HCT116 (cell line): ENCODE data around the gene PACSIN2. TPM values are rescaled to one million over a fixed set of nuclear protein-coding genes. Genes with fewer than 3 reads are reported as not detected.

Source experiments
- ATAC-seq: fragments of 200-7000 bp; cut with Tn5 transposase; 2 replicates; pipeline ENCODE4 v1.9.1; 2020; ENCODE audit warnings: mild to moderate bottlenecking, moderate library complexity
- BruUV-seq: library from RNA; stranded (reverse); fragments of 400-500 nt; replicated peaks from 2 replicates; lab custom pipeline; 2021; lab: Mats Ljungman, UMichigan
- CTCF ChIA-PET: fragments of 300-600 bp; sonication (Branson Sonifier 250); formaldehyde crosslinking; loops from one replicate; lab custom pipeline; 2021; ENCODE audit warnings: antibody characterized with exemption; lab: Charles Lee
- POLR2A ChIA-PET: fragments of 300-600, 350-600 bp; sonication (Branson Sonifier 250); formaldehyde crosslinking; loops from one replicate; lab custom pipeline; 2021; ENCODE audit warnings: antibody characterized with exemption; lab: Charles Lee
- RAD21 ChIA-PET, 2 experiments: fragments of 300-600 bp; sonication (Branson Sonifier 250); formaldehyde crosslinking; loops; one replicate each; lab custom pipeline; 2023; ENCODE audit warnings: low total read pairs in 2 of 2; ENCODE audit not compliant: uncharacterized antibody in 2 of 2, unreplicated experiment in 2 of 2, low non-redundant PET in 1 of 2; lab: Charles Lee
- DNase-seq: peaks from one replicate; pipeline ENCODE4 v3.0.0-alpha.2; 2010; ENCODE audit warnings: low read depth, low spot score
- H2AFZ ChIP-seq: fragments of 200-600 bp; shearing (Covaris generic), sonication (generic); 2 replicates; pipeline ENCODE4 v1.6.1; 2017; ENCODE audit warnings: low read depth, mixed run types, mixed read lengths, antibody characterized with exemption, low read length; ENCODE audit not compliant: poor library complexity, severe bottlenecking
- H3K27ac ChIP-seq: 2 replicates; pipeline ENCODE4 v1.5.1; 2012; ENCODE audit warnings: low read depth, low read length
- H3K27me3 ChIP-seq: fragments of 200-600 bp; sonication (generic); 2 replicates; pipeline ENCODE4 v1.6.1; 2016; ENCODE audit warnings: mixed run types, low read length, mixed read lengths; ENCODE audit not compliant: insufficient read depth
- H3K36me3 ChIP-seq, 2 experiments: fragments of 200-500 bp in 1 of 2; fragments of 200-600 bp in 1 of 2; sonication (Bioruptor generic) in 1 of 2; sonication (generic) in 1 of 2; 2 replicates each; pipeline versions ENCODE4 v1.5.1 to v1.6.1; 2014 to 2016; ENCODE audit warnings: low read length in 2 of 2, inconsistent platforms in 1 of 2, mixed read lengths in 1 of 2, mixed run types in 1 of 2; ENCODE audit not compliant: insufficient read depth in 2 of 2, control insufficient read depth in 1 of 2
- H3K4me1 ChIP-seq, 2 experiments: fragments of 200-600 bp in 1 of 2; sonication (generic) in 1 of 2; 2 replicates each; pipeline versions ENCODE4 v1.5.1 to v1.6.1; 2012 to 2017; ENCODE audit warnings: low read length in 2 of 2, inconsistent platforms in 1 of 2, mild to moderate bottlenecking in 1 of 2, mixed read lengths in 1 of 2, mixed run types in 1 of 2, moderate library complexity in 1 of 2; ENCODE audit not compliant: insufficient read depth in 2 of 2, control insufficient read depth in 1 of 2
- H3K4me2 ChIP-seq: fragments of 200-600 bp; sonication (generic); 2 replicates; pipeline ENCODE4 v1.6.1; 2017; ENCODE audit warnings: mixed run types, low read length, mixed read lengths
- H3K4me3 ChIP-seq, 2 experiments: fragments of 200-600 bp in 1 of 2; sonication (generic) in 1 of 2; replicated peaks in 1 of 2; 2 replicates each; pipeline ENCODE4 v1.5.1; 2011 to 2016; ENCODE audit warnings: low read length in 2 of 2, control low read depth in 1 of 2, low read depth in 1 of 2, mild to moderate bottlenecking in 1 of 2, mixed read lengths in 1 of 2, mixed run types in 1 of 2
- H3K79me2 ChIP-seq: fragments of 200-600 bp; sonication (generic); 2 replicates; pipeline ENCODE4 v1.6.1; 2017; ENCODE audit warnings: mild to moderate bottlenecking, mixed run types, low read length, moderate library complexity, mixed read lengths; ENCODE audit not compliant: insufficient read depth
- H3K9ac ChIP-seq: fragments of 200-600 bp; sonication (generic); 2 replicates; pipeline ENCODE4 v1.6.1; 2016; ENCODE audit warnings: low read length, mixed read lengths
- H3K9me2 ChIP-seq: fragments of 200-600 bp; sonication (generic), shearing (Covaris generic); 2 replicates; pipeline ENCODE4 v1.6.1; 2017; ENCODE audit warnings: mixed run types, mild to moderate bottlenecking, moderate library complexity; ENCODE audit not compliant: insufficient read depth
- H3K9me3 ChIP-seq, 2 experiments: fragments of 200-500 bp in 1 of 2; fragments of 200-600 bp in 1 of 2; sonication (Bioruptor generic) in 1 of 2; sonication (generic) in 1 of 2; 2 replicates each; pipeline ENCODE4 v1.6.1; 2014 to 2017; ENCODE audit warnings: low read length in 2 of 2, mixed read lengths in 2 of 2, inconsistent platforms in 1 of 2, low read depth in 1 of 2, mild to moderate bottlenecking in 1 of 2, mixed run types in 1 of 2, moderate library complexity in 1 of 2; ENCODE audit not compliant: control insufficient read depth in 1 of 2, insufficient read depth in 1 of 2
- H4K20me1 ChIP-seq: fragments of 200-600 bp; sonication (generic), shearing (Covaris generic); 2 replicates; pipeline ENCODE4 v1.6.1; 2017; ENCODE audit warnings: mixed run types, mild to moderate bottlenecking, moderate library complexity; ENCODE audit not compliant: insufficient read depth
- ATF3 ChIP-seq: IDR thresholded peaks from 2 replicates; pipeline ENCODE4 v1.6.1; 2012
- CBX3 ChIP-seq: IDR thresholded peaks from 2 replicates; pipeline ENCODE4 v1.6.1; 2012; ENCODE audit warnings: low read depth
- CEBPB ChIP-seq: IDR thresholded peaks from 2 replicates; pipeline ENCODE4 v1.6.1; 2012; ENCODE audit warnings: low read depth
- CTCF ChIP-seq, 3 experiments: fragments of 200-600 bp in 1 of 3; sonication (generic) in 1 of 3; IDR thresholded peaks in 2 of 3; conservative IDR thresholded peaks in 1 of 3; 2 replicates each; pipeline ENCODE4 v1.5.1; 2012 to 2017; ENCODE audit warnings: low read depth in 2 of 3, low read length in 2 of 3, antibody characterized with exemption in 1 of 3, borderline replicate concordance in 1 of 3, control low read depth in 1 of 3, mild to moderate bottlenecking in 1 of 3, mixed read lengths in 1 of 3, mixed run types in 1 of 3, moderate library complexity in 1 of 3; ENCODE audit not compliant: insufficient read depth in 1 of 3
- EGR1 ChIP-seq: IDR thresholded peaks from 2 replicates; pipeline ENCODE4 v1.6.1; 2012; ENCODE audit warnings: low read depth
- EZH2phosphoT487 ChIP-seq: fragments of 200-600 bp; IDR thresholded peaks from 2 replicates; pipeline ENCODE4 v1.6.1; 2018; ENCODE audit warnings: antibody characterized with exemption, borderline replicate concordance
- FOSL1 ChIP-seq: IDR thresholded peaks from 2 replicates; pipeline ENCODE4 v1.6.1; 2012; ENCODE audit warnings: low read depth
- JUND ChIP-seq: IDR thresholded peaks from 2 replicates; pipeline ENCODE4 v1.6.1; 2012
- POLR2AphosphoS5 ChIP-seq: IDR thresholded peaks from 2 replicates; pipeline ENCODE4 v1.6.1; 2011; ENCODE audit warnings: mild to moderate bottlenecking, low read depth, low read length, moderate library complexity
- REST ChIP-seq: IDR thresholded peaks from 2 replicates; pipeline ENCODE4 v1.6.1; 2012; ENCODE audit warnings: low read depth
- SIN3A ChIP-seq: IDR thresholded peaks from 2 replicates; pipeline ENCODE4 v1.6.1; 2012; ENCODE audit warnings: low read depth
- TCF7L2 ChIP-seq: IDR thresholded peaks from 2 replicates; pipeline ENCODE4 v1.7.0; 2011; ENCODE audit warnings: borderline replicate concordance, inconsistent platforms; ENCODE audit not compliant: insufficient read depth, insufficient read length; ENCODE audit errors: extremely low read depth
- YY1 ChIP-seq: IDR thresholded peaks from 2 replicates; pipeline ENCODE4 v1.6.1; 2011; ENCODE audit warnings: low read length, low read depth, moderate library complexity, mild to moderate bottlenecking; ENCODE audit not compliant: insufficient replicate concordance; ENCODE audit errors: extremely low read depth
- ZBTB33 ChIP-seq: IDR thresholded peaks from 2 replicates; pipeline ENCODE4 v1.6.1; 2011; ENCODE audit warnings: mild to moderate bottlenecking, low read length, moderate library complexity; ENCODE audit not compliant: insufficient replicate concordance; ENCODE audit errors: extremely low read depth
- ZFX ChIP-seq: fragments of 450-650 bp; IDR thresholded peaks from 2 replicates; pipeline ENCODE4 v1.6.1; 2017
- intact Hi-C: fragments of 100-400 bp; cut with micrococcal nuclease; formaldehyde crosslinking; loops from 2 replicates; pipeline ENCODE4 v1.10.0; 2022
- total RNA-seq: library from RNA; stranded (reverse); gene quantifications from one replicate; pipeline ENCODE4 v1.2.1, GENCODE V29; 2021; ENCODE audit not compliant: unreplicated experiment
- TF ChIP-seq, protein P1 (sequence below): IDR thresholded peaks from 2 replicates; pipeline ENCODE4 v1.6.1; 2012

The PACSIN2 gene
- total RNA-seq, 1 experiment from 2014 or later = 48.2 TPM

GRCh38 chr22:43005106-43005505 lies 9.8 kb downstream of the PACSIN2 start:
- intact Hi-C loops = no loop called here
- Histone ChIP-seq H3K27me3 (no peaks in the 10 kb centered on the region), H3K36me3 (no peaks in the 10 kb centered on the region), H2AFZ (no peak overlapping the region), H3K9ac (no peak overlapping the region), H3K9me3 (no peaks in the 10 kb centered on the region), H3K4me3 (no peak overlapping the region), H3K9me2 (no peaks in the 10 kb centered on the region), H3K4me1 (peaks cover 55 to 81% of the 10 kb centered on the region in 2 experiments)
- ChIA-PET CTCF (interaction anchor here (1.2 kb wide), 1 partner anchor 15 kb away, joined by 4 read pairs; no protein-coding TSS in a partner anchor), RAD21 (no interaction called here), POLR2A (interaction anchor here (6.2 kb wide), 1 partner anchor 9 kb away, joined by 33 read pairs; the partner anchor contains the start of gene PACSIN2)
- ATAC-seq = no peak
- DNase-seq = no peak
- BruUV-seq = no TSS peak
- TF ChIP-seq EZH2phosphoT487 (no peak), CEBPB (no peak), POLR2AphosphoS5 (no peak), CBX3 (no peak), CTCF (IDR thresholded peaks at IDR 0.05 in 2 of 3, conservative IDR thresholded peaks at IDR 0.05 in 1 of 3; ENCODE audit: borderline replicate concordance in 1 of 3, insufficient read depth in 1 of 3, low read depth in 2 of 3, low read length in 2 of 3) (no peak), REST (no peak), SIN3A (no peak), EGR1 (no peak), ZFX (no peak), TCF7L2 (no peak), JUND (no peak), FOSL1 (no peak), ATF3 (no peak), YY1 (no peak), ZBTB33 (no peak)
- TF ChIP-seq, protein P1, sequence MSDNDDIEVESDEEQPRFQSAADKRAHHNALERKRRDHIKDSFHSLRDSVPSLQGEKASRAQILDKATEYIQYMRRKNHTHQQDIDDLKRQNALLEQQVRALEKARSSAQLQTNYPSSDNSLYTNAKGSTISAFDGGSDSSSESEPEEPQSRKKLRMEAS = no peak
- TF ChIP-seq, all 23 proteins: peak for 0
- H3K79me2 ChIP-seq = peaks cover 94% of the 10 kb centered on the region
- H4K20me1 ChIP-seq = peaks cover 14% of the 10 kb centered on the region; the same call in 1 of the 2 replicates
- no peak overlapping the region for H3K27ac ChIP-seq
- no peak overlapping the region for H3K4me2 ChIP-seq
